Measurements from ENCODE around the gene CPZ. TPM values are rescaled to one million over a fixed set of nuclear protein-coding genes. Genes with fewer than 3 reads are reported as not detected.
"Not testable (repeated sequence)": the region's sequence is repeated elsewhere in the genome, so short reads cannot be mapped to it uniquely, and the experiment has no call there.

The CPZ gene
- total RNA-seq, 1 donor from 2014 or later = not detected

GRCh38 chr4:8571702-8572685, 20.6 kb upstream of the CPZ start:
- CTCF ChIA-PET = no interaction called here
- H3K9me3 Mint-ChIP-seq = no peaks in the 10 kb centered on the region
- no peaks in the 10 kb centered on the region for H3K4me1 Mint-ChIP-seq
- ATAC-seq (ENCODE audit: low read depth) (no peak), DNase-seq (no peak)
- no peak for TF ChIP-seq CTCF (IDR thresholded peaks at IDR 0.05)
- POLR2A ChIA-PET = no interaction called here
- no peak overlapping the region for H3K4me3 Mint-ChIP-seq
- no peak overlapping the region for H3K27ac Mint-ChIP-seq
- H3K36me3 Mint-ChIP-seq (ENCODE audit: low read depth) = no peaks in the 10 kb centered on the region
- intact Hi-C loops (cut with micrococcal nuclease) = no loop called here
- H3K27me3 Mint-ChIP-seq = peaks cover 12% of the 10 kb centered on the region

GRCh38 chr4:8573266-8573665, 19.3 kb upstream of the CPZ start:
- no peak for TF ChIP-seq CTCF (IDR thresholded peaks at IDR 0.05)
- ATAC-seq (ENCODE audit: low read depth) (no peak), DNase-seq (no peak)
- H3K36me3 Mint-ChIP-seq (ENCODE audit: low read depth) = no peaks in the 10 kb centered on the region
- CTCF ChIA-PET = no interaction called here
- H3K4me3 Mint-ChIP-seq = no peak overlapping the region
- no peak overlapping the region for H3K27ac Mint-ChIP-seq
- H3K4me1 Mint-ChIP-seq = no peaks in the 10 kb centered on the region
- peaks cover 9% of the 10 kb centered on the region for H3K27me3 Mint-ChIP-seq
- POLR2A ChIA-PET = no interaction called here
- intact Hi-C loops (cut with micrococcal nuclease) = no loop called here
- H3K9me3 Mint-ChIP-seq = no peaks in the 10 kb centered on the region

- ATAC-seq (ENCODE audit: low read depth) = no peak
- Mint-ChIP-seq H3K27me3 (peaks cover 11% of the 10 kb centered on the region), H3K9me3 (no peaks in the 10 kb centered on the region), H3K27ac (no peak overlapping the region), H3K4me1 (no peaks in the 10 kb centered on the region), H3K4me3 (no peak overlapping the region), H3K36me3 (ENCODE audit: low read depth) (no peaks in the 10 kb centered on the region)
- DNase-seq = no peak
- intact Hi-C loops (cut with micrococcal nuclease) = no loop called here
- no peak for TF ChIP-seq CTCF (IDR thresholded peaks at IDR 0.05)
- ChIA-PET CTCF (no interaction called here), POLR2A (no interaction called here)
These were observed 17.7 kb upstream of the CPZ start for GRCh38 chr4:8574796-8575370.

GRCh38 chr4:8575457-8575856, 17.1 kb upstream of the CPZ start:
- DNase-seq (no peak), ATAC-seq (ENCODE audit: low read depth) (no peak)
- Mint-ChIP-seq H3K9me3 (no peaks in the 10 kb centered on the region), H3K36me3 (ENCODE audit: low read depth) (no peaks in the 10 kb centered on the region), H3K4me1 (no peaks in the 10 kb centered on the region), H3K27ac (no peak overlapping the region), H3K4me3 (no peak overlapping the region), H3K27me3 (peaks cover 14% of the 10 kb centered on the region)
- ChIA-PET POLR2A (no interaction called here), CTCF (no interaction called here)
- TF ChIP-seq CTCF (IDR thresholded peaks at IDR 0.05) = no peak
- intact Hi-C loops (cut with micrococcal nuclease) = no loop called here

- H3K9me3 Mint-ChIP-seq; H3K36me3 Mint-ChIP-seq (ENCODE audit: low read depth); intact Hi-C loops (cut with micrococcal nuclease); H3K4me3 Mint-ChIP-seq; H3K4me1 Mint-ChIP-seq; CTCF ChIA-PET; ATAC-seq (ENCODE audit: low read depth); H3K27ac Mint-ChIP-seq; DNase-seq; POLR2A ChIA-PET: not testable (repeated sequence)
- peaks cover 14% of the 10 kb centered on the region for H3K27me3 Mint-ChIP-seq
These were observed 16.0 kb upstream of the CPZ start for GRCh38 chr4:8576591-8576990.
